Measurements from ENCODE around the gene WDR88.
"Not testable (repeated sequence)": the region's sequence is repeated elsewhere in the genome, so short reads cannot be mapped to it uniquely, and the experiment has no call there.

Gene WDR88, protein sequence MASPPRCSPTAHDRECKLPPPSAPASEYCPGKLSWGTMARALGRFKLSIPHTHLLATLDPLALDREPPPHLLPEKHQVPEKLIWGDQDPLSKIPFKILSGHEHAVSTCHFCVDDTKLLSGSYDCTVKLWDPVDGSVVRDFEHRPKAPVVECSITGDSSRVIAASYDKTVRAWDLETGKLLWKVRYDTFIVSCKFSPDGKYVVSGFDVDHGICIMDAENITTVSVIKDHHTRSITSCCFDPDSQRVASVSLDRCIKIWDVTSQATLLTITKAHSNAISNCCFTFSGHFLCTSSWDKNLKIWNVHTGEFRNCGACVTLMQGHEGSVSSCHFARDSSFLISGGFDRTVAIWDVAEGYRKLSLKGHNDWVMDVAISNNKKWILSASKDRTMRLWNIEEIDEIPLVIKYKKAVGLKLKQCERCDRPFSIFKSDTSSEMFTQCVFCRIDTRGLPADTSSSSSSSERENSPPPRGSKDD

DNA sequence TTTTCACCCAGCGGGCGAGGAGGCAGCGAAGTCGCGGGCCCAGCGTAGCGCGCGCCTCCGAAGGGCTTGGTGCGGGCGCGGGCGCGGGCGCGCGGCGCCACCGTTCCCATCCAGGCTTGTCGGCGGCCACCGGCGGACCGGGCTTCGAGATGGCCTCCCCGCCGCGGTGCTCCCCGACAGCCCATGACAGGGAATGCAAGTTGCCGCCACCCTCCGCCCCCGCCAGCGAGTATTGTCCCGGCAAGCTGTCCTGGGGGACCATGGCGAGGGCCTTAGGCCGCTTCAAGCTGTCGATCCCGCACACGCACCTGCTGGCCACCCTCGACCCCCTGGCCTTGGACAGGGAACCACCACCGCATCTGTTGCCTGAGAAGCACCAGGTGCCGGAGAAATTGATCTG lies at the start of gene WDR88:
Gene WDR88, plus strand, starts transcription at position 94 of the 400 bp plus-strand sequence. Its CDS starts 56 bp downstream, at position 150.
- DNase-seq (ENCODE audit: low spot score): no peak

DNA sequence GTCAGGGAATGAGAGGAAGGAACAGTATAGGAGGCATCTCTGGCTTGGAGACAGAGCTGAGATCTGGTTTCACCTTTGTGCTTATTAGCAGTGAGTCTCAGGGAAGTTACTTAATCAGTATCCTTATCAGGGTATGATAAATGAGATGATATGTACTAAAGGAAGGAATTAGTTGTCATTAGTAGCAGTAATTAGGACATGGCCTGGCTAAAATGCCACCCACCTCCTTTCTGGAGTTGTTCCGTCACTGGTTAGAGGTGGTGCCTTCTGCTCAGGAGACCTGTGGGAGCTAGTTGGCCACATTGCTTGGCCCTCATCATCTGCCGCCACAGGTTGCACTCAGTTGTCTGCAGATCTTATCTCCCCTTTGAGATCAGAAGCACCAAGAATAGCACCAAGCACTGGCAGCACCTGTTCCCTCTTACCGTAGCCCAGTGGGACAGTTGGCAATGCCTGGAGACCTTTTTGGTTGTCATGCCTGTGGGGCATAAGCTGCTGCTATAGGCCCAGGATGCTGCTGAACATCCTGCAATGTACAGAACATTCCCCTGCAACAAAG lies 46.3 kb upstream of the WDR88 start:
- no peak for DNase-seq (ENCODE audit: low spot score)

DNA sequence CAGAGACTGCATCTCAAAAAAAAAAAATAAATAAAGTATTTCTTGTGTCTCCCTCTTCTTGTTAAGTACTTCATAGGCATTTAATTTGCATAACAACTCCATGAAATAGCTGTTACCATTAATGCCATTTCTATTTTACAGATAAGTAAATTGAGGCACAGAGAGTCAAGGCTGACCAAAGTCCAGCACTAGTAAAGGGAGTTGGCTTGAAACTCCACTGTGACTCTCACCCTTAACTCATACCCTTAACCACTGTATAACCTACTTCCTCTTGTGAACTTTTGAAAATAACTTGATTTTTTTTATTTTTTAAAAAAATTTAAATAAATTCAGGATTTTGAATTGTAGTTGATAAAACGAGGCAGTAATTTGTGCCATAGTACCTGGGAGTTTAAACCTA lies 45.0 kb upstream of the WDR88 start:
- no peak for DNase-seq (ENCODE audit: low spot score)

DNA sequence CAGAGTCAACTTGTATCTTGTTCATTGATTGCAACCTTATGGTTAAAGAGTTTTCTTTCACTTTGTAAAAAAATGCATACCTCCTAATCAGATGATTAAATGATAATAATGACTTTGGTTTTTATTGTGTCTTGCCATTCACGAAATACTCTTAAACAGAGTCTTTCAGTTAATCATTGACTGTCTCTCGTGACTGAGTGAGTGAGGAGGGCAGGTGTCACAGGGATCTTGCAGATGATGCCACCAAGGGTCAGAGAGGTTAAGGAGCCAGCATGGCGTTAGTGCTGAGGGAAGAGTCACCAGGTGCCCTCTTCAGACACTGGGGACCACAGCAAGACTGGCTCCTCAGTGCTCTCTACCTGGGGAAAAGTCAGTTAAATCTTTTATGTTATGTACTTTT lies 42.9 kb upstream of the WDR88 start:
- no peak for DNase-seq (ENCODE audit: low spot score)

DNA sequence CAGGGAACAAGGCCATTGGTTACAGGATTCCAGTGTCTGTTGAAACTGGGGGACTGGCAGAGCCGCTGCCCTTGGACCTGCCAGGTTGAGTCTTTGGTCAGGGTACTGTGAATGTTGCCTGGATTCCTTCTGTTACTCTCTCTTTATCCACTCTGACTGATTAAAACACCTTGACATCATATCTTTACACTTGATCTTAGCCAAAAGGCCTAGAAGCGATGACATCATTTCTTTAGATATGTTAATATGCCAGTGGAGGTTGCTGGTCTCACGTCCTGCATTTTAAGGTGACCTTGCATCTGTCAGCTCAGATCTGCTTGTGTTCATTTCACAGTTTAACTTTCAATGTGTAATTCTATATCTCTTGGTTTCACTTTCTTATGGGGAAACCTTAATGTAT lies 41.7 kb upstream of the WDR88 start:
- no peak for DNase-seq (ENCODE audit: low spot score)

DNA sequence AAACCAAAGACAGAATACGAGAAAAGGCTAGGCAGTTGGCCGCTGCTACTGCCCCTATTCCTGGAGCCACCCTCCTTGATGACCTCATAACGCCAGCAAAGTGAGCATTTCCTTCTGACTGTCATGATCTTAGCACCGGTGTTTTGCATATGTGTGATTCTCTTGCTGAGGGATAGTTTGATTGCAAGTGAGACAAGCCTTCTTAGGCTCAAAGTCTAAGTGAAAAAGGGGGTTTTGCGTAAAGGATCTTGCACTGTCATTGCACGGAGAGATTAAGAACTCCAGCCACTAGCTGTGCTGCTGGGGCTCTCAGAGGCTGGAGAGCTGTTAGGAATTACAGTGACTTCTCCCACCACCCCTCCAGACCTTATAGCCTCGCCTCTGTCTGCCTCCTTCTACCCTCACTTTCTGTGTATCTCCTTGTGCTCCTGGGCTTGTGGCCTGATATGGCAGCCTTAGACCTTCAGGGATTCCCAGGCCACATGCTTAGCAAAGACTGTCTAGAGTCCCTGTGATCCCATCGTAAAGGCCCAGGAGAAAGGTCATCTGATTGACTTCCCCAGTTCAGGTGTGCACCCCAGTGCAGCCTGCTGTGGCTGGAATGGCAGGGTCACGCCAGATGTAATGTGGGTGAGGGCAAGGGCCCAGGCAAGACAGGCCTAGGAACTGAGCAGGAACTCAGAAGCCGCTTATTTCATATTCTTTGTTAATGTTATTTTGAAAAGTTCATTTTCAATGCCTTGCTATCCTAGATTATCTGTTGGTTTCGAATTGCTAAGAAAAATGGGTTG lies 38.3 kb upstream of the WDR88 start:
- no peak for DNase-seq (ENCODE audit: low spot score)

DNA sequence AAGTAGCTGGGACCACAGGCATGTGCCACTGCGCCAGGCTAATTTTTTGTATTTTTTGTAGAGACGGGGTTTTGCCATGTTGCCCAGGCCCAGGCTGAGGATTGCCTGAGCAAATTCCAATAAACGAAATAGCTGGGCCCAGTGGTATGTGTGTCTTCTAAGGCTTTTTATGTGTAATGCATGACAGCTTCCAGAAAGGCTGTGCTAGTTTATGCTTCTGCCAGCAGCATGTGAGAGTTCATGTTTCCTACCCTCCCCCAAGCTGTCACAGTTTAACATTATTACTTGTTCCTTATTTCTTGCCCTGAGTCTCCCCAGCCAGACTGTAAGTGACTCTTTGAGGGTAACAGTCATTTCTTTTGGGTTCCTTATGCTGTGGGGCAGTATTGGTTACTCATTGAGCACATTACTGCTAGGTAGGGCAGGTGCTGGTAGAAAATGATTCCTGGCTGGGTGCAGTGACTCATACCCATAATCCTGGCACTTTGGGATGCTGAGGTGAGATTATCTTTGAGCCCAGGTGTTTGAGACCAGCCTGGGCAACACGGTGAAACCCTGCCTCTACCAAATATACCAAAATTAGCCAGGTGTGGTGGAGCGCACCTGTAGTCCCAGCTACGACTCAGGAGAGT lies 37.4 kb upstream of the WDR88 start:
- no peak for DNase-seq (ENCODE audit: low spot score)

DNA sequence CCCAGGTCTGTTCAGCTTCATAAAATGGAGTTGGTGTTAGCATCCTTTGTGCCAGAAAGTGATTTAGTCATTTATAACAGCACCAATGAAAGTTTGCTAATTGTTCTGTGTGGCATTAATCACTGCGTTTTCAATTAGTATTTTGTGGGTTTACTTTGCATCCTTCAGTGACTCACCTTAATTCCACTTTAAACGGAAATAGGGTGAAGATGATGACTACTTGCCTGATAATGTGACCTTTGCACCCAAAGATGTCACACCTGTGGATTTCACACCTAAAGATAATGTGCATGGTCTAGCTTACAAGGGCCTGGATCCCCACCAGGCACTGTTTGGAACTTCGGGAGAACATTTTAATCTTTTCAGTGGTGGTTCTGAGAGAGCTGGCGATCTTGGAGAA lies 35.9 kb upstream of the WDR88 start:
- DNase-seq (ENCODE audit: low spot score): no peak

DNA sequence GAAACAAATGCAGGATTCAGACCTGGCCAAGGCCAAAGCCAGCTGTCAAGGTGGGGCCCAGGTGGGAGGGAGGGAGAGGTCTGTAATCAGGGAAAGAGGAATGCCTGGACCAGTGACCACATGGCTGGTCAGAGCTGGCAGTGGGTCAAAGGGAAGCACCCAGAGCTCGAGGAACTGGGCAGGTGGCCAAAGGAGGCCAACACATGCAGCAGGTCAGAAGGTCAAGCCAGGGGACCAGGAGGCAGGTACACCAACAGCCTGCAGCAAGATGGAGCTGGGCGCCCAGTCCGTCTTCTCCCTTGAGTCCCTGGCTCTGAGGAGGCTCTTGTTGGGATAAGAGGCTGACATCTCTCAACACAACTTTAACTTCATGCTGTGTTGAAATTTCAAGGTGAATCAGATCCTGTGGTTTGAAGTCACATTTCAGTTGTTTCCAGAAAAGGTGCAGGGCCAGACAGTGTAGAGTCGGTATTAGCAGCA lies 33.8 kb upstream of the WDR88 start:
- no peak for DNase-seq (ENCODE audit: low spot score)

DNA sequence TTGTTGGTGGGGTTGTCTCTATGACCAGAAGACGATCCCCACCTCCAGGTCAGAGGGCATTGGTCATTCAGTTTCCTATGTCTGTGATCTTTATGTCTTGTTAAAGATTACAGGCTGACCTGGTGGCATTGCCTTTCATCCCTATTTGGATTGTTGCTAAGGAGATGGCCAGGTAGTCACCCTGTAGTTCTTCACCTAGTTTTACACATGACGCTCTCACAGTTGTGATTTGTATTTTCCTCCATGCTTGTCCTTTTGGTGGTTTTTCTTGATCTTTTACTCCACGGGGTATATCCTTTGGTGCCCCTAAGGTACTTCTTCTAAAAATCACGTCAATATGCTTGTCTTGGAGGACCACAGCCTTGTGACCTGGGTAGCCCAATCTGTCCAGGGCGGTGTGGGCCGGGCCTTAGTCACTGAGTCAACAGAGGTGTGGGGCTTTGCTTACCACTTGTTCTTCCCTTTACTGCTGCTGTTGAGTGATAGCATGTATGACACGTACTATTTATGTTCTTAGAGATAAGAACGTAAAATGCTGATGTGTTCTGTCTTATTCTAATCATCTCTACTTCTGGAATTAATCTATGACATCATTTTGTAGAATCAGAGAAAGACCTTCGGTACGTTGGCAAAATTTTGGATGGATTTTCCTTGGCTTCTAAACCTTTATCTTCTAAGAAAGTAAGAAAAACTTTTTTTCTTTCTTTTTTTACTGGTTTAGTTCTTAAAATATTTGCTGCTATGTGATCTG lies 30.8 kb upstream of the WDR88 start:
- peak; percentile 84 for DNase-seq (ENCODE audit: low spot score)

DNA sequence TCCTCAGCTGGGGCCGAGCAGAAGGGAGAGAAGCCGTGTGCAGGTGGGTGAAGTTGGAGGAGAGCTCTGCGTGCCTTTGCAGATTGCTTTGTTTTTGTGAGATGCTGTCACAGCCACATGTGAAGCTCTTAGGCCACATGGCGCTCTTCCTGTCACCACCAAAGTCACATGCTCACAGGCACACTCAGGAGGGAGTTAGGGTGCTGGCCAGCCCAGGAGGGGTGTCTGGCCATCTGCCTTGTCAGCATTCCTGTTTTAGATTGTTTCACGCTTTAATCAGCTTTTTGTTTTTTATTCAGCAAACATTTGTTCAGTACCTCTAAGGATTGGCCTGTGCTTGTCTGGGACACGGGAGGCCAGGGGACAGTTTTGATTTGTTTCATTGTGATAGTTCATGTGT lies 29.0 kb upstream of the WDR88 start:
- no peak for DNase-seq (ENCODE audit: low spot score)

DNA sequence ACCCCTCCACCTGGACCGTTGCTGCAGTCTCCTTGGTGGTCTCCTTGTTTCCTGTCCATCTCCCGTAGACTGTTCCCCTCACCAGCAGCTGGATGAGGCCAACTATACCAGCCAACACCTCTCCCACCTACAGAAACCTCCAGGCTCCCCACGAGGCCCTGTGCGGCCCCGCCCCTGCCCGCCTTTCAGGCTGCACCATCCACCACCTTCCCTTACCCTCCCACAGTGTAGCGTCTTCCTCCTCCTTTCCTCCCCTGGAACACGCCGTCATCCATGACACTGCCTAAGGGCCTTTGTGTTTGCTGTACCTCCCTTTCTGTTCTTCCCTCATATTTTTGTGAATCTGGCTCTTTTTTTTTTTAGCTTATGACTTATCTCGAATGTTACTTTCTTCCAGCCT lies 23.8 kb upstream of the WDR88 start:
- no peak for DNase-seq (ENCODE audit: low spot score)

DNA sequence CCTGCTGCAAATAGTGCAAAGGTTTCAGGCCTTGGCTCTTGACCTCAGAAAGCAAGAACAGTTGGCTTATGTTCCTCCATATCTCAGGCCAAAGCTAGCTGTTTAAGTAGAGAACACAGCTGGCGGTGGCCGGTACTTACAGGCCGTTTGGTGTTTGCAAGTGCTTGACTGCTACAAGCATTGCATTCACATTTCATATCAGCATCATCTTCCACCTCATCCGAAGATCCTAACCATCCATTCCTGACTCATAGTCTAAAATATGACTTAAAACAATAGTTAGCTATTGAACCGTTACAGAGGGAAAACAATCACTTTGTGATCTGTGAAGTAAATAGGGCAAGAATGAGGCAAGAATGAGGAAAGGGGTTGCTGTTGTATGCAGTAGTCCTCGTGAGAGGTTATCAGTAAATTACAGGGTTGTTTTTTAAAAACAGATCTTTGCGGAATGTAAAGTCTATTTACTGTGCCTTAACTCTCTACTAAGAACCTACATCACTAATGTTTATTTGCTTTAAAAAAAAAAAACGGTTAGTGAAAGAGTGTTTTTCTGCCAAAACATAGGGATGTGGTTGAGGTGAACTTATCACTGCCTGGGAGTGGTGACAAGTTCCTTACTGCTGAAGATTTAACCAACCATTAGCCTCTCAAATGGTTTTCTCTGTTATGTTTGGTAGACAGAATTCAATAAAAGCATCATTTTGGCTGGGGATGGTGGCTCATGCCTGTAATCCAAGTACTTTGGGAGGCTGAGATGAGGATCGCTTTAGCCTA lies 21.6 kb upstream of the WDR88 start:
- no peak for DNase-seq (ENCODE audit: low spot score)

DNA sequence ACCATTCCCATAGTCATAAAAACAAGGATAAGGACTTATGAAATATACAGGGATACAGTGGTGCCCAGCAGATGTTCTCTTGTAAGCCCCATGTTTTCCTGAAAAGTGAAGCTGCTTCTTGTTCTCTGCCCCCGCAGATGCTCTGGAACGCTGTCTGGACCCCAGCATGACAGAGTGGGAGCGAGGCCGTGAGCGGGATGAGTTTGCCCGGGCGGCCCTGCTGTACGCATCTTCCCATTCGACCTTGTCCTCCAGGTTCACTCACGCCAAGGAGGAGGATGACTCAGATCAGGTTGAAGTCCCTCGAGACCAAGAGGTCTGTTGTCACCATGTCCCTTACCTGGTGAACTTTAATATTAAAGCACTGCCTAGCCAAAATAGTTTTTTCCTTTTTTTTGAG lies 20.3 kb upstream of the WDR88 start:
- no peak for DNase-seq (ENCODE audit: low spot score)

DNA sequence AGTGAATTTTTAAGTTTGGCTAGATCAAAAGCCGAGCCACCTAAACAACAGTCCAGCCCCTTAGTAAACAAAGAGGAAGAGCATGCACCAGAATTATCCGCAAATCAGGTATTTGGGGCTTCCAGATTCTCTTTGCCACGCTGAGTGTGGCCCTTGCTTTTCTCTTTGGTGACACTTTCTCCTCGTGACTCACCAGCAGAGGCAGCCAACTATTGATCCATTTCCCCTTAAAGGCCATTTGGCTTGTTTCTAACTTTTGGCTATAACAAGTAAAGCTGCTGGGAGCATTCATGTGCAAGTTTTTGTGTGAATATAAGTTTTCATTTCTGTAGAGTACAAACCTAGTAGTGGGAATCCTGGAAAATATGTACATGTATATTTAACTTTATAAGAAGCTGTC lies 17.6 kb upstream of the WDR88 start:
- no peak for DNase-seq (ENCODE audit: low spot score)

DNA sequence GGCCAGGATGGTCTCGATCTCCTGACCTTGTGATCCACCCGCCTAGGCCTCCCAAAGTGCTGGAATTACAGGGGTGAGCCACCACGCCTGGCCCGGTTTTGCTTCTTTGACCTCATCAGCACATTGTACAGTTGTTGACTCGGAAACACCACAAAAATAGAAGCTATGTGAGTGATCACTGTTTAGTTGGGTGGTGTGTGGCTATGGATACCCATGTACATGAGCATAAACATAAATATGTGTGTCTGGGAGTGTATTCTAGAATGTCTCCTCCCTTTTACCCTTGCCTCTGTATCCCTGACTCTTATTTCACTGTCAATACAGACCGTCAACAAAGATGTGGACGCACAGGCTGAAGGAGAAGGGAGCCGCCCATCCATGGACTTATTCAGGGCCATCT lies 14.4 kb upstream of the WDR88 start:
- no peak for DNase-seq (ENCODE audit: low spot score)

DNA sequence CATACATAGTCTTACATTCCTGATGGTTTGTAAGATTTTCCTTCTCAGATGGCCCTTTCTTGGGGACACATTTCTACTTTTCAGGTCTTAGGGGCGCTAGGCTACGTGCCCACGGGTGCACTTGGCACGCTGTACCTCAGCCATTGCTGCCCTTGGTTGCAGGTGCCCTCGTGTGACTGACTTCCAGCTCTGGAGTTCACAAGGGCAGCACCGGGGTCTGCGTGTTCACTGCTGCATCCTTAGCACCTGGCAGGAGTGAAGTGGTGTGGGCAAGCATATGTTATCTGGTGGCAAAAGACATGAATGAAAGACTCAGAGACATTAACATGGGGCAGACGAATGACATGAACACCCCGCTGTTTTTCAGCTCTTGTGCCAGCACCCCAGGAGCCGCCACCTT lies 13.3 kb upstream of the WDR88 start:
- no peak for DNase-seq (ENCODE audit: low spot score)

DNA sequence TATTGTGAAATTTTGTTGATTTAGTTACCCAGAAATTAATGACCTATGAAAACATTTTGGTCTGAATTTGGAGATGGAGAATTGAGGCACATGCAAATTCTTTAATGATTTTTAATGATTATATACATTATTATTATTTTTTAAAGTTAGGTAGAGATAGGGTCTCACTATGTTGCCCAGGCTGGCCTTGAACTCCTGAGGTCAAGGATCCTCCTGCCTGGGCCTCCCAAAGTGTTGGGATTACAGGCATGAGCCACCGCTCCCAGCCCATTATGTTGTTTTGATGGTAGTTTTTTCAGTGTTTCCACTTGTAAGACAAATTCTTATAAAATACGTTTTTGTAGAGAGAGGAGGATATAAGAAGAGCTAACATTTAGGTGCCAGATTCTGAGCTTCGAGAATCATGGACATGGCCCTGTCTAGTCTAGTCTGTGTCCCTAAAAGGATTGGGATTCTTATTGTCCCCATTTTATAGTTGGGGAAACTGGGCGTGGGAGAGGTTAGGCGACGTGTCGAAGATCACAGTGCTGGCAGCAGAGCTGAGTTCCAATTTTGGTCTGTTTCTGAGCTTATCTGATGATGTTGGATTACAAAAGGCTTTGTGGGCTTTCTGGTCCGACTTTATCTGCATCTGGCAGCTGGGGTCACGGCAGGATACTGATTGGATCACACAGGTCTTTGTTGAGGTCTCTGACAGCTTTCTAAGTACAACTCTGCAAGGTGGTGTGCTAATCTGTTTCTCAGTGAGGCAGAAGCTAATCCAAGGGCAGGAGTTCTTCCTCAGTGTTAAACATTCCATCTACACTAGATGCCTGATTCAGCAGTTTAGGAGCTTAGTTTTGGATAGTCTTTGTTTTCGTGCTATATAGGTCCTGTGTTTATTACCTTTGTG lies 7.5 kb upstream of the WDR88 start:
- DNase-seq (ENCODE audit: low spot score): no peak

DNA sequence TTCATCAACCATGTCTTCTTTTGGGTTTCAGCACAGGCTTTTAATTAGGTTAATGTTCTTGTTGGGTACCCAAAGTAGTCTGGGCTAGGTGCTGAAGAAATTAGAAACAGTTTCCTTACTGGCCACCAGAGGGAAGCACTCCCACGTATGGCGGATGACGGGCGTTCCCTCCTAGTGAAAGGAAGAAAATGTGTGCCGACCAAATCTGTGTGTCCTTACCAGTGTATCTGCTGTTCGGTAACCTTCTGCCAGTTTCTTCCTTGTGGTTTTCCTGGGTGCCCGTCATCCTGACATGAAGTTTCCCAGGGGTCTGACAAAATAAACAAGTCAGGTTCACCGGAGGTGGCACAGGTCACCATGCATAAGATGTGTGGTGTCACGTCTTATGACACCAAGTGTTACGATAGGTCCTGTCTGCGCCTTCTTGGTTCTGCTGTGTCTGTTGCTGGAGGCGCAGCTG lies 6.0 kb upstream of the WDR88 start:
- peak; percentile 92 for DNase-seq (ENCODE audit: low spot score)

DNA sequence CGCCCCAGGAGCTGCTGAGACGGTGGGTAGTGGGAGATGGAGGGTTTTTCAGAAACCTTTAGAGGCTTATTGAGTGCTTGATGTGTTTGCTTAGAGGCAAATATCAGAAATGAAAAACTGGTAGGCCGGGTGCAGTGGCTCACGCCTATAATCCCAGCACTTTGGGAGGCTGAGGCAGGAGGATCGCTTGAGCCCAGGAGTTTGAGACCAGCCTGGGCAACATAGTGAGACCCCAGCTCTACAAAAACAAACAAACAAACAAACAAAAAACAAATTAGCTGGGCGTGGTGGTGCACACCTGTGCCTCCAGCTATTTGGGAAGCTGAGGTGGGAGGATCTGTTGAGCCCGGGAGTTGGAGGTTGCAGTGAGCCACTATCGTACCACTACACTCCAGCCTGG lies 5.2 kb upstream of the WDR88 start:
- not testable (repeated sequence) for DNase-seq (ENCODE audit: low spot score)

Data from HuH-7 (cell line).